ENCODE measurements around the gene CA10. TPM values are rescaled to one million over a fixed set of nuclear protein-coding genes. Genes with fewer than 3 reads are reported as not detected.
A peak's percentile ranks its signal among the peaks of the same experiment; 100 is the strongest.

The CA10 gene
- total RNA-seq, 1 donor from 2014 or later, result not detected

DNA sequence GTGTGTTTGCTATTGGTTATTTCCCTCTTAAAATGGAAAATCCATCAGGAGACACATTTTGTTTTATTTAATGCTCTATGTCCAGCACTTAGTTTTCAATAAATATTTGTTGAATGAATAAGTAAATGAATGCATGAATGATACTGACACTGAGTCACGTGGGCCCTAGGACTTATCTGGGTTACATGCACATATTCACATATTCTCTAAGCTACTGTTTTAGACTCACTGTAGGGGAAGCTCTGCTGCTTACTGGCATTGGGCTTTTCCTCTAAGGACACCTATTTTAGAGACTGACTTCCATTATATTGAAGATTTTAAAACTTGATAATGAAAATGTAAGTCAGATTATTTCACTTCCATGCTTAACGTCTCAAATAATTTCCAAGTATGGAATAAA is 571.0 kb downstream of the CA10 start:
- TF ChIP-seq, protein P1, sequence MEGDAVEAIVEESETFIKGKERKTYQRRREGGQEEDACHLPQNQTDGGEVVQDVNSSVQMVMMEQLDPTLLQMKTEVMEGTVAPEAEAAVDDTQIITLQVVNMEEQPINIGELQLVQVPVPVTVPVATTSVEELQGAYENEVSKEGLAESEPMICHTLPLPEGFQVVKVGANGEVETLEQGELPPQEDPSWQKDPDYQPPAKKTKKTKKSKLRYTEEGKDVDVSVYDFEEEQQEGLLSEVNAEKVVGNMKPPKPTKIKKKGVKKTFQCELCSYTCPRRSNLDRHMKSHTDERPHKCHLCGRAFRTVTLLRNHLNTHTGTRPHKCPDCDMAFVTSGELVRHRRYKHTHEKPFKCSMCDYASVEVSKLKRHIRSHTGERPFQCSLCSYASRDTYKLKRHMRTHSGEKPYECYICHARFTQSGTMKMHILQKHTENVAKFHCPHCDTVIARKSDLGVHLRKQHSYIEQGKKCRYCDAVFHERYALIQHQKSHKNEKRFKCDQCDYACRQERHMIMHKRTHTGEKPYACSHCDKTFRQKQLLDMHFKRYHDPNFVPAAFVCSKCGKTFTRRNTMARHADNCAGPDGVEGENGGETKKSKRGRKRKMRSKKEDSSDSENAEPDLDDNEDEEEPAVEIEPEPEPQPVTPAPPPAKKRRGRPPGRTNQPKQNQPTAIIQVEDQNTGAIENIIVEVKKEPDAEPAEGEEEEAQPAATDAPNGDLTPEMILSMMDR (IDR thresholded peaks at IDR 0.05), result no peak
- no peak overlapping the region for H3K27ac Mint-ChIP-seq (ENCODE audit: unreplicated experiment)

GRCh38 chr17:51585514-51586104 is 572.9 kb downstream of the CA10 start:
- Mint-ChIP-seq H3K36me3 (ENCODE audit: low read depth) (no peaks in the 10 kb centered on the region), H3K27ac (ENCODE audit: unreplicated experiment) (no peak overlapping the region), H3K4me1 (ENCODE audit: low read depth) (no peaks in the 10 kb centered on the region), H3K9me3 (ENCODE audit: low read depth) (peaks cover 17% of the 10 kb centered on the region), H3K27me3 (ENCODE audit: low read depth) (no peaks in the 10 kb centered on the region), H3K4me3 (ENCODE audit: unreplicated experiment) (no peak overlapping the region)
- TF ChIP-seq, protein P1 (IDR thresholded peaks at IDR 0.05), result peak; percentile 69
- no peak for DNase-seq (ENCODE audit: low spot score)

More for the DNA sequence above, 571.0 kb downstream of the CA10 start:
- no peak for DNase-seq (ENCODE audit: low spot score)
- Mint-ChIP-seq H3K36me3 (ENCODE audit: low read depth) (no peaks in the 10 kb centered on the region), H3K27me3 (ENCODE audit: low read depth) (no peaks in the 10 kb centered on the region), H3K4me3 (ENCODE audit: unreplicated experiment) (no peak overlapping the region), H3K4me1 (ENCODE audit: low read depth) (no peaks in the 10 kb centered on the region), H3K9me3 (ENCODE audit: low read depth) (peaks cover 14% of the 10 kb centered on the region)

DNA sequence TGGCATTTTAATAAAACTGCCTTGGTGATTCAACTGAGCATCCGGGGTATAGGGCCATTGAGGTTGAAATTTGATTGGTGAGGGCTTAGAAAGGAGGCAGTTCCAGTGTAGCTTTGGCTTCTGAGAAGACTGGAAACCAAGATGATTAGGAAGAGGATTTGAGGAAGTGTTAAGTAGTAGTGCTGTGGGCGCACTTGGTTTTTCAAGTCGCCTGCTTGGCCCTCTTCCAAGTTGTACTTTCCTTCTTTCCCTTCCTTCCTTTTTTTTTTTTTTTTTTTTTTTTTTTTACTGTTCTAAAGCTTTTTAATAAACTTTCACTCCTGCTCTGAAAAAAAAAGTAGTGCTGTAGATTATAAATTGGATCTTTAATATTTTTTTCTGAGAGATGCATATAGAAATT is 577.6 kb downstream of the CA10 start:
- no peaks in the 10 kb centered on the region for H3K4me1 Mint-ChIP-seq (ENCODE audit: low read depth)
- no peaks in the 10 kb centered on the region for H3K27me3 Mint-ChIP-seq (ENCODE audit: low read depth)
- DNase-seq (ENCODE audit: low spot score), result no peak
- TF ChIP-seq, protein P1 (IDR thresholded peaks at IDR 0.05), result no peak
- no peak overlapping the region for H3K27ac Mint-ChIP-seq (ENCODE audit: unreplicated experiment)
- H3K36me3 Mint-ChIP-seq (ENCODE audit: low read depth), result no peaks in the 10 kb centered on the region
- peaks cover 30% of the 10 kb centered on the region for H3K9me3 Mint-ChIP-seq (ENCODE audit: low read depth)
- no peak overlapping the region for H3K4me3 Mint-ChIP-seq (ENCODE audit: unreplicated experiment)

All from chondrocyte (in vitro differentiated cells).